ENCODE data around the gene VAMP3.

DNA sequence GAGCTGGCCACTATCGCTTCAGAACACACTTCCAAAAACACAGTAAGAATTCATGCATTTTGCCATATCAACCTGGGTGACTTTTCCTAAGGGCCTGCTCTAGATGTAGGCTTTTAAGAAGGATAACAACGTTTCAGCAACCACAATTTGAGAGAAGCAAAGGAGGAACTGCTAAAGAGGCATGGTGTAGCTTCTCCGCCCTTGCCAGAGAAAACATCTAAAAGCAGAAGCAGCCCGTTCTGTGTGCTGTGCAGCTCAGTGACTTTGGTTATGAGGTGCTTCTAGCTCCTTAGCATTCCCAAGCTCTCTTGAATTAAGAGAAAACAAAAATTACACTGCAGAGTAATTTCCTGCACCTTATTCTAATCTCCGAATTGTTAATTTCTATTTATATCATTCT lies 15.7 kb downstream of the VAMP3 start:
- TF ChIP-seq CTCF (IDR thresholded peaks at IDR 0.05) (no peak), POLR2A (IDR thresholded peaks at IDR 0.05) (no peak)
